HepG2 (cell line): ENCODE measurements around the gene UHMK1. TPM values are rescaled to one million over a fixed set of nuclear protein-coding genes. Genes with fewer than 3 reads are reported as not detected.

Experiments used
- ATAC-seq: fragments of 200-7000 bp; cut with Tn5 transposase; 3 replicates; pipeline ENCODE4 v1.9.1; 2020; ENCODE audit warnings: mild to moderate bottlenecking, moderate library complexity
- BruUV-seq: library from RNA; stranded (reverse); fragments of 400-500 nt; replicated peaks from 2 replicates; lab custom pipeline; 2021; lab: Mats Ljungman, UMichigan
- CTCF ChIA-PET: fragments of 300-600 bp; formaldehyde crosslinking; extraction: SDS; loops from one replicate; lab custom pipeline; 2021; ENCODE audit warnings: low total read pairs, inconsistent platforms, low intra/inter-chr PET ratio; lab: Yijun Ruan, JAX
- POLR2A ChIA-PET: fragments of 350-600 bp; sonication (Branson Sonifier 250); formaldehyde crosslinking; loops from one replicate; lab custom pipeline; 2020; ENCODE audit warnings: antibody characterized with exemption, inconsistent platforms; lab: Yijun Ruan, JAX
- DNase-seq: peaks from one replicate; pipeline ENCODE4 v3.0.0-alpha.2; 2015; ENCODE audit warnings: low spot score
- FAIRE-seq: peaks from 3 replicates; lab custom pipeline; 2011; peaks lifted over from hg19 to GRCh38; lab: Jason Lieb, UNC
- H2AFZ ChIP-seq: one replicate; pipeline ENCODE4 v1.6.1; 2011; ENCODE audit warnings: low read length, inconsistent platforms
- H3K27ac ChIP-seq: fragments of 300-600 bp; 3 replicates; pipeline ENCODE4 v1.8.0; 2011; ENCODE audit warnings: mixed run types, mild to moderate bottlenecking, mixed read lengths, low read length, inconsistent platforms; ENCODE audit not compliant: insufficient read depth; ENCODE audit errors: extremely low read length
- H3K27me3 ChIP-seq, 2 experiments: fragments of 200-600 bp in 1 of 2; 2 replicates in 1 of 2; 3 replicates in 1 of 2; pipeline versions ENCODE4 v1.6.0 to v1.8.0; 2011; ENCODE audit warnings: low read length in 2 of 2, mild to moderate bottlenecking in 2 of 2, moderate library complexity in 2 of 2, inconsistent platforms in 1 of 2; ENCODE audit not compliant: insufficient read depth in 2 of 2, control insufficient read depth in 1 of 2
- H3K36me3 ChIP-seq, 2 experiments: fragments of 200-600 bp in 1 of 2; replicated peaks in 1 of 2; 2 replicates in 1 of 2; 3 replicates in 1 of 2; pipeline versions ENCODE4 v1.5.1 to v1.8.0; 2011; ENCODE audit warnings: low read length in 2 of 2, inconsistent platforms in 1 of 2; ENCODE audit not compliant: insufficient read depth in 2 of 2, control insufficient read depth in 1 of 2
- H3K4me1 ChIP-seq: 2 replicates; pipeline ENCODE4 v1.5.1; 2012; ENCODE audit warnings: low read length, inconsistent platforms; ENCODE audit not compliant: insufficient read depth
- H3K4me2 ChIP-seq: 2 replicates; pipeline ENCODE4 v1.6.0; 2011; ENCODE audit warnings: low read depth, low read length, inconsistent platforms
- H3K4me3 ChIP-seq, 3 experiments: fragments of 200-600 bp in 1 of 3; sonication (generic), shearing (Covaris generic) in 1 of 3; replicated peaks in 1 of 3; 2 replicates each; pipeline ENCODE4 v1.5.1; 2011 to 2016; ENCODE audit warnings: low read length in 3 of 3, inconsistent platforms in 2 of 3, low read depth in 2 of 3, mild to moderate bottlenecking in 2 of 3, control low read depth in 1 of 3, mixed read lengths in 1 of 3; ENCODE audit not compliant: insufficient read depth in 1 of 3
- H3K79me2 ChIP-seq: one replicate; pipeline ENCODE4 v1.6.1; 2011; ENCODE audit warnings: low read length, inconsistent platforms; ENCODE audit not compliant: insufficient read depth
- H3K9ac ChIP-seq: 2 replicates; pipeline ENCODE4 v1.6.0; 2011; ENCODE audit warnings: mild to moderate bottlenecking, low read depth, low read length, inconsistent platforms; ENCODE audit not compliant: insufficient read depth
- H3K9me3 ChIP-seq: 2 replicates; pipeline ENCODE4 v1.5.1; 2012; ENCODE audit warnings: mild to moderate bottlenecking, low read length
- H4K20me1 ChIP-seq: 2 replicates; pipeline ENCODE4 v1.6.0; 2011; ENCODE audit warnings: inconsistent platforms, mild to moderate bottlenecking, low read length, moderate library complexity; ENCODE audit not compliant: insufficient read depth
- HNF1B ChIP-seq: sonication (generic); formaldehyde crosslinking; IDR thresholded peaks from 2 replicates; pipeline ENCODE4 v1.5.1; 2020; ENCODE audit warnings: mild to moderate bottlenecking, moderate library complexity, missing genetic modification reagents
- HNRNPL ChIP-seq: fragments of 200-400 bp; formaldehyde crosslinking; IDR thresholded peaks from 2 replicates; pipeline ENCODE4 v1.6.1; 2017; ENCODE audit warnings: mild to moderate bottlenecking, low read depth, low read length
- MZF1 ChIP-seq: sonication (generic); formaldehyde crosslinking; IDR thresholded peaks from 2 replicates; pipeline ENCODE4 v1.8.1; 2023; ENCODE audit warnings: mild to moderate bottlenecking, missing genetic modification reagents, borderline replicate concordance
- SMARCE1 ChIP-seq: fragments of 450-650 bp; IDR thresholded peaks from 2 replicates; pipeline ENCODE4 v1.6.1; 2017; ENCODE audit warnings: borderline replicate concordance
- STAG1 ChIP-seq: sonication (generic); formaldehyde crosslinking; IDR thresholded peaks from 2 replicates; pipeline ENCODE4 v1.4.0; 2020; ENCODE audit warnings: missing genetic modification reagents
- ZFP36 ChIP-seq: fragments of 150-350 bp; IDR thresholded peaks from 2 replicates; pipeline ENCODE4 v1.6.1; 2018; ENCODE audit warnings: borderline replicate concordance, low read length, low read depth; ENCODE audit not compliant: partially characterized antibody
- ZNF124 ChIP-seq: sonication (generic); formaldehyde crosslinking; IDR thresholded peaks from 2 replicates; pipeline ENCODE4 v1.4.0; 2020; ENCODE audit warnings: missing genetic modification reagents
- WGBS: methylation state at CpG from one replicate; pipeline ENCODE4 v1.1.6; 2017; ENCODE audit warnings: low lambda C conversion rate; 5-methylcytosine and 5-hydroxymethylcytosine counted together
- in situ Hi-C: cut with HindIII; loops from 2 replicates; pipeline ENCODE4 v1.10.0; 2017; ENCODE audit warnings: low pct_unique_long_range_greater_than_20kb; ENCODE audit not compliant: extremely low pct_ligation_motif_present
- intact Hi-C: fragments of 100-400 bp; cut with micrococcal nuclease; formaldehyde crosslinking; loops from one replicate; pipeline ENCODE4 v1.10.0; 2022; ENCODE audit not compliant: unreplicated experiment
- polyA plus RNA-seq, 8 experiments: library from polyadenylated mRNA; depleted of rRNA in 3 of 8; stranded (reverse) in 7 of 8; unstranded in 1 of 8; fragments of >200 nt; fragmentation: Illumina TruSeq in 4 of 8; extraction: Trizol in 4 of 8; gene quantifications; 2 replicates each; pipeline versions ENCODE4 v1.2.1 to v1.2.3, GENCODE V29; 2011 to 2016; ENCODE audit warnings: low read depth in 4 of 8, missing spikeins in 1 of 8, mixed read lengths in 1 of 8; ENCODE audit not compliant: insufficient read depth in 1 of 8
- total RNA-seq, 5 experiments: library from RNA; depleted of rRNA; stranded (reverse); fragments of >200 nt; fragmentation: Illumina TruSeq; extraction: Trizol; gene quantifications; 2 replicates each; pipeline ENCODE4 v1.2.3, GENCODE V29; 2016; ENCODE audit warnings: low read depth in 1 of 5

The UHMK1 gene
- total and polyA plus RNA-seq, 2 of the 13 experiments (the other 11 are each of a cell fraction or from before 2014, with no cell fraction given), result 12.9 to 20.0 TPM

DNA sequence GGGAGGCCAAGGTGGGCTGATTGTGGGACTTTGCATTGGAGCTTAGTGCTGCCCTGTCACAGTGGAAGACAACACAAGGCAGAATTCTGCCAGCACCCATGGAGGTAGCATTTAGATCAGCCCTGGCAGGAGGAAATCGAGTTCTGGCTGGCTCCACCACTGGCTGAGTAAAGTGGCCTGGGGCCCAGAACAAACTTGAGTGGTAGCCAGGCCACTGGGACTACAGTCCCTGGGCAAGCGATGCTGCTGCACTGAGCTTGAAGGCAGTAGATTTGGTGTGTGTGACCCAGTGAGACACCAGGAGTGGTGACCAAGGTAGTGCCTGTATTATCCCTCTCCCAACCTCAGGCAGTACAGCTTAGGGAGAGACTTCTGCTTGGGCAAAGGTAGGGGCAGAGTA lies 22.5 kb upstream of the UHMK1 start:
- H3K4me2 ChIP-seq, result no peak overlapping the region
- no peak for TF ChIP-seq MZF1
- TF ChIP-seq ZFP36, result no peak
- TF ChIP-seq ZNF124, result no peak
- TF ChIP-seq HNRNPL, result no peak
- no peak for TF ChIP-seq SMARCE1
- TF ChIP-seq, all 625 proteins: peak for 0
- Histone ChIP-seq H3K27me3 (no peaks in the 10 kb centered on the region), H3K27ac (no peak overlapping the region), H3K4me3 (no peak overlapping the region), H2AFZ (no peak overlapping the region), H3K9me3 (no peaks in the 10 kb centered on the region; the same call in 1 of the 2 replicates), H3K9ac (no peak overlapping the region), H3K4me1 (no peaks in the 10 kb centered on the region), H3K79me2 (no peaks in the 10 kb centered on the region), H3K36me3 (no peaks in the 10 kb centered on the region), H4K20me1 (no peaks in the 10 kb centered on the region)
- ChIA-PET CTCF (no interaction called here), POLR2A (no interaction called here)
- no peak for FAIRE-seq
- 50% methylated on average over 1 of the region's 2 CpGs for WGBS
- no peak for DNase-seq
- no peak; the same call in 2 of the 3 replicates for ATAC-seq
- in situ Hi-C loops, result no loop called here
- intact Hi-C loops, result no loop called here
- no TSS peak for BruUV-seq

DNA sequence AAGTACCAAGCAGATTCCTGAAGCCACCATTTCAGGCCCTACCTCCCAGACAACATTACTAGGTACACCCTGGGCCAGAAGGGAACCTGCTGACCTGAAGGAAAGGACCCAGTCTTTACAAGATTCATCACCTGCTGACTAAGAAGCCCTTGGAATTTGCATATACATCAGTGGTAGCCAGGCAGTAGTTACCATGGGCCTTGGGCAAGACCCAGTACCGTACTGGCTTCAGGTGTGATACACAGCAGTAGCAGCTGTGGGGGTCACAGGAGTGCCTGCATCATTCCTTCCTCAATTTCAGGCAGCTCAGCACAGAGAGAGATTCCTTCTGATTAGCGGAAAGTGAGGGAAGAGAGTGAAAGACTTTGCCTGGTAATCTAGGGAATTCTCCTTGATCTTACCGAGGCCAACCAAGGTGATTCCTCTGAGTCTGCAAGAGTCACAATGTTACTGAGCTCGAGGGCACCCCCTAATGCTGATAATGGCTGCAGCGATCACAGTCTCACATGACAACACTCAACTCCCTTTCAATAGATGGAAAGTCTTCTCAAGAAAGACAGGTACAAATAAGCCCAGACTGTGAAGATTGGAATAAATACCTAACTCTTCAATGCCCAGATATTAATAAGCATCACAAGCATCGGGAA lies 22.0 kb upstream of the UHMK1 start:
- Histone ChIP-seq H3K9me3 (no peaks in the 10 kb centered on the region; the same call in 1 of the 2 replicates), H3K4me3 (no peak overlapping the region), H3K27me3 (no peaks in the 10 kb centered on the region), H3K79me2 (no peaks in the 10 kb centered on the region), H3K4me2 (no peak overlapping the region), H3K36me3 (no peaks in the 10 kb centered on the region), H2AFZ (no peak overlapping the region), H3K27ac (no peak overlapping the region), H3K4me1 (no peaks in the 10 kb centered on the region), H3K9ac (no peak overlapping the region), H4K20me1 (no peaks in the 10 kb centered on the region)
- WGBS, result 30% methylated on average over 6 of the region's 6 CpGs
- no peak for DNase-seq
- in situ Hi-C loops (no loop called here), intact Hi-C loops (no loop called here)
- CTCF ChIA-PET, result no interaction called here
- POLR2A ChIA-PET, result no interaction called here
- ATAC-seq, result no peak; the same call in 2 of the 3 replicates
- TF ChIP-seq STAG1 (CRISPR knock-in tag), result peak; percentile 22; the same call in 1 of the 2 replicates
- TF ChIP-seq HNF1B (CRISPR knock-in tag), result no peak
- no TSS peak for BruUV-seq
- no peak for FAIRE-seq
